Cardiac muscle cell (in vitro differentiated cells and primary cell): Measurements from ENCODE around the gene RERE. TPM values are rescaled to one million over a fixed set of nuclear protein-coding genes. Genes with fewer than 3 reads are reported as not detected.

Experiments
- DNase-seq, 2 donors: peaks; one replicate each; pipeline versions ENCODE4 v3.0.0 to v3.0.0-alpha.2; 2010 to 2017; ENCODE audit warnings: low read depth in 1 of 2, low spot score in 1 of 2
- H3K27ac ChIP-seq: fragments of 200-600 bp; sonication (generic); 2 replicates; pipeline ENCODE4 v1.5.1; 2016
- H3K27me3 ChIP-seq: fragments of 200-600 bp; sonication (generic); 2 replicates; pipeline ENCODE4 v1.6.0; 2016; ENCODE audit warnings: control low read depth
- H3K36me3 ChIP-seq: fragments of 200-600 bp; sonication (generic); 2 replicates; pipeline ENCODE4 v1.5.1; 2016; ENCODE audit warnings: control low read depth
- H3K4me1 ChIP-seq: fragments of 200-600 bp; sonication (generic); 2 replicates; pipeline ENCODE4 v1.8.1; 2017; ENCODE audit warnings: low read depth, mild to moderate bottlenecking, mixed run types
- H3K4me3 ChIP-seq: fragments of 200-600 bp; sonication (generic); 2 replicates; pipeline ENCODE4 v1.5.1; 2016; ENCODE audit warnings: mild to moderate bottlenecking
- H3K9me3 ChIP-seq: fragments of 200-600 bp; sonication (generic); 2 replicates; pipeline ENCODE4 v1.5.1; 2017; ENCODE audit warnings: low read depth, mild to moderate bottlenecking, control low read depth
- CTCF ChIP-seq: IDR thresholded peaks from 2 replicates; pipeline ENCODE4 v1.5.1; 2012; ENCODE audit warnings: low read depth, mild to moderate bottlenecking, low read length
- polyA plus RNA-seq: library from polyadenylated mRNA; unstranded; fragments of >200 nt; fragmentation: Nextera tagmentation; extraction: Ambion mirVana; gene quantifications from 2 replicates; pipeline ENCODE4 v1.2.1, GENCODE V29; 2016
- total RNA-seq: library from RNA; depleted of rRNA; stranded (reverse); fragments of >200 nt; gene quantifications from 2 replicates; pipeline ENCODE4 v1.2.3, GENCODE V29; 2016

Gene RERE
- total and polyA plus RNA-seq, 2 experiments from 2014 or later: 72.5 to 81.0 TPM

- Histone ChIP-seq H3K27me3 (no peaks in the 10 kb centered on the region), H3K27ac (peak overlapping the region; percentile 5), H3K4me3 (no peak overlapping the region), H3K4me1 (peaks cover 20% of the 10 kb centered on the region), H3K9me3 (no peaks in the 10 kb centered on the region), H3K36me3 (no peaks in the 10 kb centered on the region)
- peak in 1 of 2 donors; percentile 69 for DNase-seq
- no peak for TF ChIP-seq CTCF
Measured at GRCh38 chr1:8415526-8416278, 401.7 kb downstream of the RERE start.

GRCh38 chr1:8412183-8412831 lies 405.1 kb downstream of the RERE start:
- peak in 1 of 2 donors; percentile 92 for DNase-seq
- Histone ChIP-seq H3K9me3 (no peaks in the 10 kb centered on the region), H3K27me3 (no peaks in the 10 kb centered on the region), H3K27ac (no peak overlapping the region), H3K4me1 (peaks cover 29% of the 10 kb centered on the region), H3K36me3 (no peaks in the 10 kb centered on the region), H3K4me3 (no peak overlapping the region)
- TF ChIP-seq CTCF: peak; percentile 33

- Histone ChIP-seq H3K9me3 (no peaks in the 10 kb centered on the region), H3K4me3 (no peak overlapping the region), H3K4me1 (peaks cover 31% of the 10 kb centered on the region), H3K27ac (no peak overlapping the region), H3K27me3 (no peaks in the 10 kb centered on the region), H3K36me3 (no peaks in the 10 kb centered on the region)
- TF ChIP-seq CTCF: no peak
- DNase-seq: no peak
Measured at GRCh38 chr1:8411803-8412182, 405.6 kb downstream of the RERE start.

- no peak overlapping the region for H3K4me3 ChIP-seq
- DNase-seq: no peak
- peaks cover 31% of the 10 kb centered on the region for H3K4me1 ChIP-seq
- no peaks in the 10 kb centered on the region for H3K9me3 ChIP-seq
- TF ChIP-seq CTCF: no peak
- no peaks in the 10 kb centered on the region for H3K27me3 ChIP-seq
- no peaks in the 10 kb centered on the region for H3K36me3 ChIP-seq
- no peak overlapping the region for H3K27ac ChIP-seq
Measured at GRCh38 chr1:8410791-8411190, 406.6 kb downstream of the RERE start.

- no peak overlapping the region for H3K4me3 ChIP-seq
- no peak for TF ChIP-seq CTCF
- H3K27me3 ChIP-seq: no peaks in the 10 kb centered on the region
- peaks cover 31% of the 10 kb centered on the region for H3K4me1 ChIP-seq
- DNase-seq: no peak
- no peaks in the 10 kb centered on the region for H3K36me3 ChIP-seq
- no peaks in the 10 kb centered on the region for H3K9me3 ChIP-seq
- peak overlapping the region; percentile 50 for H3K27ac ChIP-seq
Measured at GRCh38 chr1:8409606-8410005, 407.8 kb downstream of the RERE start.
